Upper lobe of right lung (tissue), 1 donor: ENCODE data around the gene CDC37. TPM values are rescaled to one million over a fixed set of nuclear protein-coding genes. Genes with fewer than 3 reads are reported as not detected.
A peak's percentile ranks its signal among the peaks of the same experiment; 100 is the strongest.

ENCODE experiments used
- ATAC-seq: fragments of 200-7000 bp; cut with Tn5 transposase; one replicate; pipeline ENCODE4 v1.9.1; 2020; ENCODE audit warnings: mild to moderate bottlenecking, moderate library complexity
- DNase-seq: peaks from one replicate; pipeline ENCODE4 v3.0.0-alpha.2; 2020
- H3K27ac ChIP-seq: fragments of 200-600 bp; one replicate; pipeline ENCODE4 v1.8.0; 2022
- H3K27me3 ChIP-seq: fragments of 200-600 bp; one replicate; pipeline ENCODE4 v1.8.0; 2022; ENCODE audit warnings: mild to moderate bottlenecking
- H3K36me3 ChIP-seq: fragments of 200-600 bp; one replicate; pipeline ENCODE4 v1.8.0; 2022
- H3K4me1 ChIP-seq: fragments of 200-600 bp; one replicate; pipeline ENCODE4 v1.8.0; 2022
- H3K4me3 ChIP-seq: fragments of 200-600 bp; one replicate; pipeline ENCODE4 v1.8.0; 2022; ENCODE audit warnings: mild to moderate bottlenecking
- H3K9me3 ChIP-seq: fragments of 200-600 bp; one replicate; pipeline ENCODE4 v1.8.0; 2022
- CTCF ChIP-seq: fragments of 200-600 bp; IDR thresholded peaks from one replicate; pipeline ENCODE4 v1.8.0; 2022; ENCODE audit warnings: antibody characterized with exemption
- intact Hi-C: fragments of 100-400 bp; cut with DNase I; formaldehyde crosslinking; loops from one replicate; pipeline ENCODE4 v1.11.0; 2022
- total RNA-seq: library from RNA; stranded (reverse); fragmentation: NEBNext Ultra II Directional; extraction: Animal tissue kit (Norgen Biotek cat#: 25700); gene quantifications from one replicate; pipeline ENCODE4 v1.2.1, GENCODE V29; 2021
- donor health status: DM: no; HTN: yes; CAD: no; lungs with severe emphysema.

Gene CDC37
- total RNA-seq, 1 donor from 2014 or later = 154 TPM

GRCh38 chr19:10418485-10419199 lies 15.3 kb upstream of the CDC37 start:
- no peak overlapping the region for H3K4me3 ChIP-seq
- DNase-seq (no peak), ATAC-seq (no peak)
- peaks cover 32% of the 10 kb centered on the region for H3K4me1 ChIP-seq
- intact Hi-C loops = no loop called here
- H3K36me3 ChIP-seq = no peaks in the 10 kb centered on the region
- H3K27ac ChIP-seq = no peak overlapping the region
- no peaks in the 10 kb centered on the region for H3K9me3 ChIP-seq
- H3K27me3 ChIP-seq = peaks cover 57% of the 10 kb centered on the region
- TF ChIP-seq CTCF = no peak

- Histone ChIP-seq H3K36me3 (no peaks in the 10 kb centered on the region), H3K9me3 (no peaks in the 10 kb centered on the region), H3K4me1 (peaks cover 32% of the 10 kb centered on the region), H3K27ac (no peak overlapping the region), H3K4me3 (no peak overlapping the region), H3K27me3 (peaks cover 57% of the 10 kb centered on the region)
- intact Hi-C loops = no loop called here
- ATAC-seq = no peak
- DNase-seq = no peak
- TF ChIP-seq CTCF = no peak
Observed at GRCh38 chr19:10418235-10418484, 14.8 kb upstream of the CDC37 start.

GRCh38 chr19:10417541-10418234 lies 14.3 kb upstream of the CDC37 start:
- no peak for ATAC-seq
- Histone ChIP-seq H3K4me3 (no peak overlapping the region), H3K36me3 (no peaks in the 10 kb centered on the region), H3K27me3 (peaks cover 53% of the 10 kb centered on the region), H3K27ac (no peak overlapping the region), H3K9me3 (no peaks in the 10 kb centered on the region), H3K4me1 (peaks cover 32% of the 10 kb centered on the region)
- TF ChIP-seq CTCF = no peak
- intact Hi-C loops = no loop called here
- no peak for DNase-seq

- ATAC-seq (peak; percentile 90), DNase-seq (peak; percentile 94)
- Histone ChIP-seq H3K4me1 (peaks cover 32% of the 10 kb centered on the region), H3K27me3 (peaks cover 43% of the 10 kb centered on the region), H3K27ac (peak overlapping the region; percentile 37), H3K4me3 (peak overlapping the region; percentile 55), H3K9me3 (no peaks in the 10 kb centered on the region), H3K36me3 (no peaks in the 10 kb centered on the region)
- TF ChIP-seq CTCF = peak; percentile 79
- intact Hi-C loops = no loop called here
Observed at GRCh38 chr19:10416380-10417257, 13.3 kb upstream of the CDC37 start.

- ATAC-seq = no peak
- H3K4me1 ChIP-seq = peaks cover 28% of the 10 kb centered on the region
- H3K9me3 ChIP-seq = no peaks in the 10 kb centered on the region
- peak overlapping the region; percentile 55 for H3K4me3 ChIP-seq
- H3K27me3 ChIP-seq = peaks cover 37% of the 10 kb centered on the region
- H3K27ac ChIP-seq = peak overlapping the region; percentile 37
- intact Hi-C loops = no loop called here
- TF ChIP-seq CTCF = no peak
- no peaks in the 10 kb centered on the region for H3K36me3 ChIP-seq
- DNase-seq = no peak
Observed at GRCh38 chr19:10416083-10416379, 12.7 kb upstream of the CDC37 start.
